Mesenchymal stem cell (in vitro differentiated cells and primary cell): ENCODE measurements around the gene PIK3R5.

Experiments
- DNase-seq: peaks from one replicate; pipeline ENCODE4 v3.0.0-alpha.2; 2013
- H2AFZ ChIP-seq: one replicate; pipeline ENCODE4 v1.6.1; 2013; ENCODE audit warnings: low read depth, mild to moderate bottlenecking, control low read depth, inconsistent platforms, low read length, moderate library complexity
- H2AK5ac ChIP-seq: 2 replicates; pipeline ENCODE4 v1.6.1; 2013; ENCODE audit warnings: low read length, moderate library complexity, mild to moderate bottlenecking, inconsistent platforms; ENCODE audit not compliant: severe bottlenecking
- H2BK120ac ChIP-seq: one replicate; pipeline ENCODE4 v1.6.1; 2013; ENCODE audit warnings: low read depth, mild to moderate bottlenecking, inconsistent platforms, low read length, moderate library complexity
- H2BK12ac ChIP-seq, 2 experiments: one replicate each; pipeline ENCODE4 v1.6.1; 2013; ENCODE audit warnings: inconsistent platforms in 2 of 2, low read length in 2 of 2, mild to moderate bottlenecking in 2 of 2, moderate library complexity in 2 of 2, control low read depth in 1 of 2
- H2BK15ac ChIP-seq: one replicate; pipeline ENCODE4 v1.6.1; 2013; ENCODE audit warnings: mild to moderate bottlenecking, low read depth, inconsistent platforms; ENCODE audit not compliant: poor library complexity, severe bottlenecking
- H2BK5ac ChIP-seq: 2 replicates; pipeline ENCODE4 v1.6.1; 2013; ENCODE audit warnings: low read depth, mild to moderate bottlenecking, low read length, control low read depth, inconsistent platforms; ENCODE audit not compliant: poor library complexity, severe bottlenecking
- H3K14ac ChIP-seq, 2 experiments: one replicate each; pipeline ENCODE4 v1.6.1; 2013; ENCODE audit warnings: inconsistent platforms in 2 of 2, low read length in 2 of 2, control low read depth in 1 of 2, mild to moderate bottlenecking in 1 of 2, moderate library complexity in 1 of 2
- H3K18ac ChIP-seq, 2 experiments: one replicate each; pipeline ENCODE4 v1.6.1; 2013; ENCODE audit warnings: inconsistent platforms in 2 of 2, low read length in 2 of 2, control low read depth in 1 of 2, low read depth in 1 of 2, mild to moderate bottlenecking in 1 of 2
- H3K23ac ChIP-seq, 2 experiments: one replicate each; pipeline ENCODE4 v1.6.1; 2013; ENCODE audit warnings: inconsistent platforms in 2 of 2, low read length in 2 of 2, mild to moderate bottlenecking in 2 of 2, moderate library complexity in 2 of 2, control low read depth in 1 of 2
- H3K27ac ChIP-seq: 2 replicates; pipeline ENCODE4 v1.5.1; 2013; ENCODE audit warnings: mild to moderate bottlenecking, moderate library complexity, low read length, control low read depth, inconsistent platforms; ENCODE audit not compliant: poor library complexity, severe bottlenecking
- H3K27me3 ChIP-seq, 2 experiments: 2 replicates each; pipeline versions ENCODE4 v1.6.1 to v1.7.0; 2013; ENCODE audit warnings: low read length in 2 of 2, mild to moderate bottlenecking in 2 of 2, moderate library complexity in 2 of 2, control low read depth in 1 of 2, inconsistent platforms in 1 of 2; ENCODE audit not compliant: control insufficient read depth in 1 of 2, insufficient read depth in 1 of 2
- H3K36me3 ChIP-seq, 2 experiments: 2 replicates each; pipeline versions ENCODE4 v1.6.1 to v1.7.0; 2013; ENCODE audit warnings: low read length in 2 of 2, control low read depth in 1 of 2, inconsistent platforms in 1 of 2, low read depth in 1 of 2, mild to moderate bottlenecking in 1 of 2; ENCODE audit not compliant: insufficient read depth in 2 of 2, control insufficient read depth in 1 of 2
- H3K4ac ChIP-seq, 2 experiments: one replicate each; pipeline ENCODE4 v1.6.1; 2013; ENCODE audit warnings: inconsistent platforms in 2 of 2, low read length in 2 of 2, mild to moderate bottlenecking in 2 of 2, moderate library complexity in 2 of 2, control low read depth in 1 of 2, low read depth in 1 of 2
- H3K4me1 ChIP-seq: 2 replicates; pipeline ENCODE4 v1.6.1; 2013; ENCODE audit warnings: low read depth, low read length, control low read depth; ENCODE audit not compliant: control insufficient read depth, insufficient read depth
- H3K4me2 ChIP-seq: 2 replicates; pipeline ENCODE4 v1.6.1; 2013; ENCODE audit warnings: low read length, mild to moderate bottlenecking, inconsistent platforms; ENCODE audit not compliant: poor library complexity, severe bottlenecking
- H3K4me3 ChIP-seq, 2 experiments: 2 replicates each; pipeline versions ENCODE4 v1.5.1 to v1.7.0; 2013; ENCODE audit warnings: low read length in 2 of 2, mild to moderate bottlenecking in 2 of 2, control low read depth in 1 of 2, low read depth in 1 of 2; ENCODE audit not compliant: insufficient read depth in 1 of 2
- H3K79me1 ChIP-seq: replicated peaks from 2 replicates; pipeline ENCODE4 v1.6.1; 2013; ENCODE audit warnings: mild to moderate bottlenecking, control low read depth, low read length, inconsistent platforms; ENCODE audit not compliant: poor library complexity, severe bottlenecking
- H3K9ac ChIP-seq: 2 replicates; pipeline ENCODE4 v1.7.0; 2013; ENCODE audit warnings: mild to moderate bottlenecking, low read length, moderate library complexity
- H3K9me3 ChIP-seq: 2 replicates; pipeline ENCODE4 v1.7.0; 2013; ENCODE audit warnings: mild to moderate bottlenecking, low read length; ENCODE audit not compliant: control insufficient read depth
- H4K8ac ChIP-seq: one replicate; pipeline ENCODE4 v1.6.1; 2013; ENCODE audit warnings: inconsistent platforms, mild to moderate bottlenecking, low read length, moderate library complexity
- H4K91ac ChIP-seq: one replicate; pipeline ENCODE4 v1.6.1; 2013; ENCODE audit warnings: mild to moderate bottlenecking, low read length, inconsistent platforms
- WGBS: methylation state at CpG from one replicate; pipeline ENCODE4 v1.1.7; 2013; ENCODE audit warnings: mixed read lengths; 5-methylcytosine and 5-hydroxymethylcytosine counted together

PIK3R5 gene

DNA sequence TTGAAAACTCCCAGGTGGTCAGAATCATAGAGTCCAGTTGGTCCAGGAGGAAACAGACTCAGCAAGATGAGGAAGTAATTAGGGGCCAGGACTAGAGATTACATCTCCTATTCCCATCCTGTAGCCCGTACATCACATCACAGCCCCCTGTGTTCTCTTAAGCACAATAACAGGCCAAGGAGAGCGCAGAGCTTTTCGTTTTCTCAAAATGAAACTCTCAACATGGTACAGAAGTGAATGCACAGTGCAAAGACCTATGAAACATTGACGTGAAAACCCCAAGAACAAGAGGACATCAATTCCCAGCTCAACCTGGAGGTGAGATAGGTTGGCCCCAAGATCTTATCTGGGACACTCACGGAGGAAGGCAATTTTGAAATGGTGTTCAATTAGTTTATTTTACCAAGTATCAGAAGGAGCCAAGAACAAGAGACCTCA lies 9.0 kb downstream of the PIK3R5 start:
- no peak for DNase-seq
- H3K27ac ChIP-seq: no peak overlapping the region
- no peak overlapping the region for H2AK5ac ChIP-seq
- H3K4ac ChIP-seq: no peak overlapping the region
- no peak overlapping the region for H3K14ac ChIP-seq
- H2AFZ ChIP-seq: no peak overlapping the region
- H2BK5ac ChIP-seq: no peak overlapping the region
- peaks cover 5 to 12% of the 10 kb centered on the region in 2 experiments for H3K27me3 ChIP-seq
- H2BK12ac ChIP-seq: no peak overlapping the region
- no peaks in the 10 kb centered on the region for H3K36me3 ChIP-seq
- no peaks in the 10 kb centered on the region for H3K4me1 ChIP-seq
- H4K91ac ChIP-seq: no peak overlapping the region
- H3K79me1 ChIP-seq: no peaks in the 10 kb centered on the region
- H2BK15ac ChIP-seq: no peak overlapping the region
- no peak overlapping the region for H3K4me2 ChIP-seq
- H3K9ac ChIP-seq: no peak overlapping the region
- 42% methylated on average over 4 of the region's 5 CpGs for WGBS
- H3K18ac ChIP-seq: no peak overlapping the region
- H4K8ac ChIP-seq: no peak overlapping the region
- H3K23ac ChIP-seq: no peak overlapping the region
- no peak overlapping the region for H2BK120ac ChIP-seq
- H3K9me3 ChIP-seq: peaks cover 6% of the 10 kb centered on the region
- H3K4me3 ChIP-seq: no peak overlapping the region

DNA sequence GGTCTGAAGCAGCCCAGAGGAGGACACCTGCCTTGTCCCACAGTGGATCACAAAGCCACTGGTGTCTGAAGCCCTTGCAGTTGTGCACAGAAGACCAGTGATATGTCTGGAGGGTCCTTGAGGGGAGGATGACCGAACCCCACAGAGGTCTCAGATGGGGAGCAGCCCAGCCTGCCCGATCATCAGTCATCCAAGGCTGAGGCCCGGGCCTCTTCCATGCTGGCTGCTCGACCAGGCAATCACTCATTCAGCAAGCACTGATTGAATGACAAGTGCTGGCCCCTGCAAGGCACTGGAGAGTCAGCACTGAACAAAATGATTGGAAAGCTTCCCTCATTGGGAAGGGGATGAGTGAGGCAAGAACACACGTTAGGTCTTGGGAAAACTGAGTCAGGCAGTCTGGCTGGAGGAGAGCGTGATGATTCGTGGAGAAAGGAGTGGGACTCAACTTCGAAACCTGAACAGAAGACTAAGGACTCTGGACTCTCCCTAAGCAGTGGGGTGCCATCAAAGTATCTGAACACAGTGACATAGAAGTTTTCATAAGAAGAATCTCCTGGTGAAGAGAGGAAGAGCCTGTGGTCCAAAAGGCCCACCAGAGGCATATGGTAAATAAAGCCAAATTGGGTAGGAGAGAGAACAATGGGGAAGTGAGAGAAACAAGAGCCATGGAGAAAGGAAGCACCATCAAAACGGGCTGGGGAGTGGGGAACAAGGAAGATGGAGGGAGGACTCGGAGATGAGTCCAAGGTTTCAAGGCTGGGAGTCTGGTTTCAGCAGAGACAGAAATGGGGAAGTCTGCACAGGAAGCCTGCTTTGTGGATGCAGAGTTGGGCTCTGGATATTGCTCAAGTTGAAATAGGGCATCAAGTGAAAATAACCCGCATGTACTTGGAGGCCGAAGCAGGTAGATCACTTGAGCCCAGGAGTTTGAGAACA lies 10.2 kb downstream of the PIK3R5 start:
- 71% methylated on average over 12 of the region's 12 CpGs for WGBS
- no peak overlapping the region for H3K4me3 ChIP-seq
- no peaks in the 10 kb centered on the region for H3K36me3 ChIP-seq
- H3K9me3 ChIP-seq: peaks cover 7% of the 10 kb centered on the region
- no peak overlapping the region for H2BK5ac ChIP-seq
- no peak overlapping the region for H3K14ac ChIP-seq
- H2AK5ac ChIP-seq: no peak overlapping the region
- no peak overlapping the region for H3K4me2 ChIP-seq
- no peak for DNase-seq
- H4K91ac ChIP-seq: no peak overlapping the region
- no peak overlapping the region for H3K27ac ChIP-seq
- H2AFZ ChIP-seq: no peak overlapping the region
- H3K79me1 ChIP-seq: no peaks in the 10 kb centered on the region
- no peak overlapping the region for H3K9ac ChIP-seq
- no peak overlapping the region for H2BK120ac ChIP-seq
- no peak overlapping the region for H2BK12ac ChIP-seq
- H3K27me3 ChIP-seq: peaks cover 5 to 10% of the 10 kb centered on the region in 2 experiments
- H3K18ac ChIP-seq: no peak overlapping the region
- H3K23ac ChIP-seq: no peak overlapping the region
- no peak overlapping the region for H4K8ac ChIP-seq
- H3K4ac ChIP-seq: no peak overlapping the region
- no peak overlapping the region for H2BK15ac ChIP-seq
- no peaks in the 10 kb centered on the region for H3K4me1 ChIP-seq

DNA sequence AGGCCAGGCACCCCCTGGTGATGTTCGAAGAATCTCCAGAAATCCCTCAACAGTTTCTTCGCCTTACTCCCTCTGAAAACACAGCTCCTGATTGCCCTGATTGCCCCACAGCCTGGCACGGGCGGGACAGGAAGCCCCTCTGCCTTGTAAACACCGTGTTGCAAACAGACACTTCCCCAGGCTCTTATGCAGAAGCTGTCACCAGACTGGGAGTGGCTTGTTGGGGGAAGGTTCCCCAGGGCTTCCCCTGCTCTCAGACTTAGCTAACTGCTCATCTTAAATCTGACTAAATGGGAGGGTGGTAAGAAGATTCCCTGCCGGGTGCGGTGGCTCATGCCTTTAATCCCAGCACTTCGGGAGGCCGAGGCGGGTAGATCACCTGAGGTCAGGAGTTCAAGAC lies 11.2 kb downstream of the PIK3R5 start:
- Histone ChIP-seq H3K4me3 (no peak overlapping the region), H3K27me3 (peaks cover 5 to 9% of the 10 kb centered on the region in 2 experiments), H2BK12ac (no peak overlapping the region), H2AK5ac (no peak overlapping the region), H3K36me3 (no peaks in the 10 kb centered on the region), H2BK15ac (no peak overlapping the region), H4K8ac (no peak overlapping the region), H3K9ac (no peak overlapping the region), H3K23ac (no peak overlapping the region), H3K4me2 (no peak overlapping the region), H3K9me3 (peaks cover 7% of the 10 kb centered on the region), H3K4ac (no peak overlapping the region), H3K4me1 (no peaks in the 10 kb centered on the region), H3K18ac (no peak overlapping the region), H3K79me1 (no peaks in the 10 kb centered on the region), H3K27ac (no peak overlapping the region), H3K14ac (no peak overlapping the region), H2AFZ (no peak overlapping the region), H4K91ac (no peak overlapping the region), H2BK5ac (no peak overlapping the region), H2BK120ac (no peak overlapping the region)
- 53% methylated on average over 8 of the region's 10 CpGs for WGBS
- no peak for DNase-seq

DNA sequence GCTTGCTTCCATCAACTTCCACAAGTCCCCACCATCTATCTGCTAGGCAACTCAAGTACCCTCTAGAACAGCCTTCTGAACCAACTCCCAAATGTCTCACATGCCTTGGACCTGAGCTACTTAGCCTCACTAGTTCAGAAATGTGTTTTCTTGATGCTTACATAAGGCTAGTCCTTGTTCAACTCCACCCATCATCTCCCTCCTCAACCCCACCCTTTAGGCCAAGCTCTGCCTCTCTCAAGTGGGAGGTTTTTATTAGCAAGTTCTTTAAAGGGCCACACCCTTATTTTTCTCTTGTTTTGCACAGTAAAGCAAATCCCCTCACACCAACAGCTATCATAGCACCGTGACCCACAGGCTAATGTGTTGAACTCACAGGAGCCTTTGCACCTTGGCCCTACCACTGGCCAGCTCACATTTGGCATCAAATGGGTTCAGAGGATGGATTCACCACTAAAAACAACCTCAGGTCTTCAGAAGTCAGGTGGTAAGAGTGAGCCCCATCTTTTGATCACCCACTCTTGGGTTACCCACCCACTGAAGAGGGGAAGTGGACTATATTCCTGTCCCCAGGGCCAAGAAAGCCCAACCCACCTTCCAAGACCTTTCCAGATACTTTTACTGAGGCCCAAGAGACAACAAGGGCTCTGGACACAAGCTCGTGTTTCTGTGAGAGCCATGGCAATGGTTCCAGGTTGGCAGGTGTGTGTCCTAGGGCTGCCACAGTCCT lies 12.2 kb downstream of the PIK3R5 start:
- WGBS: 56% methylated on average over 2 of the region's 2 CpGs
- no peak overlapping the region for H4K8ac ChIP-seq
- no peak overlapping the region for H2BK12ac ChIP-seq

More for the DNA sequence above, 12.2 kb downstream of the PIK3R5 start:
- no peak for DNase-seq
- no peak overlapping the region for H3K14ac ChIP-seq
- H3K27ac ChIP-seq: no peak overlapping the region
- H2BK5ac ChIP-seq: no peak overlapping the region
- no peak overlapping the region for H2BK15ac ChIP-seq
- no peak overlapping the region for H4K91ac ChIP-seq
- H3K9ac ChIP-seq: no peak overlapping the region
- H3K4ac ChIP-seq: no peak overlapping the region
- H3K4me2 ChIP-seq: no peak overlapping the region
- H3K9me3 ChIP-seq: peaks cover 7% of the 10 kb centered on the region
- no peak overlapping the region for H3K18ac ChIP-seq
- no peak overlapping the region for H2BK120ac ChIP-seq
- H3K4me3 ChIP-seq: no peak overlapping the region
- no peak overlapping the region for H2AFZ ChIP-seq
- no peak overlapping the region for H3K23ac ChIP-seq
- H2AK5ac ChIP-seq: no peak overlapping the region
- H3K27me3 ChIP-seq: peaks cover 6 to 8% of the 10 kb centered on the region in 2 experiments
- no peaks in the 10 kb centered on the region for H3K79me1 ChIP-seq
- H3K36me3 ChIP-seq: no peaks in the 10 kb centered on the region
- no peaks in the 10 kb centered on the region for H3K4me1 ChIP-seq
